ENCODE measurements around the gene AUTS2.
A peak's percentile ranks its signal among the peaks of the same experiment; 100 is the strongest.

Gene AUTS2

GRCh38 chr7:70599446-70600190, 1001.3 kb downstream of the AUTS2 start:
- no peak for DNase-seq

- no peak for DNase-seq
These were observed 1002.7 kb downstream of the AUTS2 start for GRCh38 chr7:70600993-70601392.

GRCh38 chr7:70602117-70602516, 1003.8 kb downstream of the AUTS2 start:
- DNase-seq = no peak

GRCh38 chr7:70607281-70607680, 1009.0 kb downstream of the AUTS2 start:
- no peak for DNase-seq

- no peak for DNase-seq
These were observed 1009.5 kb downstream of the AUTS2 start for GRCh38 chr7:70607759-70608158.

- no peak for DNase-seq
These were observed 1010.0 kb downstream of the AUTS2 start for GRCh38 chr7:70608229-70608628.

GRCh38 chr7:70612811-70613210, 1014.5 kb downstream of the AUTS2 start:
- DNase-seq = peak; percentile 29

GRCh38 chr7:70614237-70615045, 1016.2 kb downstream of the AUTS2 start:
- peak; percentile 70 for DNase-seq

- no peak for DNase-seq
These were observed 1016.9 kb downstream of the AUTS2 start for GRCh38 chr7:70615066-70615606.

GRCh38 chr7:70616211-70616610, 1017.9 kb downstream of the AUTS2 start:
- no peak for DNase-seq

GRCh38 chr7:70616821-70617220, 1018.5 kb downstream of the AUTS2 start:
- DNase-seq = no peak

GRCh38 chr7:70618020-70618551, 1019.8 kb downstream of the AUTS2 start:
- DNase-seq = no peak

GRCh38 chr7:70619130-70619529, 1020.9 kb downstream of the AUTS2 start:
- peak; percentile 91 for DNase-seq

- DNase-seq = peak; percentile 44
These were observed 1021.4 kb downstream of the AUTS2 start for GRCh38 chr7:70619659-70620058.

- DNase-seq = no peak
These were observed 1022.2 kb downstream of the AUTS2 start for GRCh38 chr7:70620333-70621055.

- DNase-seq = no peak
These were observed 1023.8 kb downstream of the AUTS2 start for GRCh38 chr7:70621954-70622600.

GRCh38 chr7:70622936-70623335, 1024.7 kb downstream of the AUTS2 start:
- peak; percentile 2 for DNase-seq

GRCh38 chr7:70624500-70625103, 1026.3 kb downstream of the AUTS2 start:
- DNase-seq = no peak

- no peak for DNase-seq
These were observed 1029.2 kb downstream of the AUTS2 start for GRCh38 chr7:70627461-70627860.

GRCh38 chr7:70630440-70630817, 1032.2 kb downstream of the AUTS2 start:
- DNase-seq = no peak

GRCh38 chr7:70630818-70631457, 1032.7 kb downstream of the AUTS2 start:
- peak; percentile 67 for DNase-seq

GRCh38 chr7:70631718-70632117, 1033.4 kb downstream of the AUTS2 start:
- DNase-seq = peak; percentile 73

Measured in NCI-H748 treated with DMSO at 0.1 percent for 48 hours (cell line).